Measurements from ENCODE around the gene FCHO2. TPM values are rescaled to one million over a fixed set of nuclear protein-coding genes. Genes with fewer than 3 reads are reported as not detected.
A peak's percentile ranks its signal among the peaks of the same experiment; 100 is the strongest.

Gene FCHO2
- polyA plus RNA-seq, 4 donors = 11.5 to 33.8 (median 16.1) TPM

DNA sequence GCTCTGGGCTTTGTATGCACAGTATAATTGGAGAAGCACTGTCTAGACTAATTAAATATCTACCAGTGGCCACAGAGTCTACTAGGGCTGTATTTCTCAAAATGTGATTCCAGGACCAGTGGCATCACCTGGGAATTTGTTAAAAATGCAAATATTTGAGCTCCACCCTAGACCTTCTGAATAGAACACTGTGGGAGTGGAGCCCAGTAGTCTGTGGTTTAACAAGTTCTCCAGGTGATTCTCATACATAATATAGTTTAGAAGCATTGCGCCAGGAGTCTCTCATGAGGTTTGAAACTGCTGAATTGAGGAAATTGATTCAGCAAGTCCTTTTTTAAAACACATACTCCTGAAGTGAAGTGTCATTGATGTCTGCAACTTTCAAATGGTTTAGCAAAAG lies 74.7 kb downstream of the FCHO2 start:
- Histone ChIP-seq H3K4me3 (ENCODE audit: low read depth in 1 of 3, low read length in 3 of 3) (no peak overlapping the region), H3K9me3 (ENCODE audit: control insufficient read depth in 2 of 2, insufficient read depth in 1 of 2, low read depth in 1 of 2, low read length in 1 of 2) (no peaks in the 10 kb centered on the region), H3K36me3 (ENCODE audit: control insufficient read depth in 3 of 3, insufficient read depth in 2 of 3, low read depth in 1 of 3, low read length in 3 of 3) (peaks cover 0 to 20% (median 0%) of the 10 kb centered on the region in 3 donors), H3K27ac (ENCODE audit: low read depth in 1 of 3, low read length in 2 of 3) (no peak overlapping the region), H3K4me1 (ENCODE audit: control insufficient read depth in 3 of 3, insufficient read depth in 2 of 3, low read depth in 1 of 3, low read length in 2 of 3) (no peaks in the 10 kb centered on the region), H3K27me3 (ENCODE audit: control insufficient read depth in 3 of 3, insufficient read depth in 3 of 3, low read length in 3 of 3) (no peaks in the 10 kb centered on the region)
- FAIRE-seq (no peak), DNase-seq (no peak)
- WGBS, 3 donors = 81 to 98% (median 91%) methylated on average over 1 of the region's 1 CpG

DNA sequence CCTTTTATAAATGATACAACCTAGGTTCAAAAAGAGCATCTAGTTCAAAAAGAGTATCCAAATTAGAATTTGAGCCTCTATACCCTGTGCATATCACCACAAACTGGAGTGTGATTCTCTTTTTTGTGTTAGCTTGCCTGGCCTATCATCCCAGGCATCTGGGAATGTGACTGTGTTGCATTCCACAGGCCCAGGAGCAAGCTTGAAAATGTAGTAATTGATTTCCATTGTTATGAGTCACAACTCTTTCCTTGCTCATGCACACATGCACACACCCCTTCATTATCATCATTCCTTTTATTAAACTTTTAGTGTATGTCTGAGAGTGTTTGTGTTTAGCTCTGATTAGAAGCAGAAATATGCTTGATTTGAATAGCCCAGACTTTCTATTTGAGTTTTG lies 75.2 kb downstream of the FCHO2 start:
- Histone ChIP-seq H3K27ac (ENCODE audit: low read depth in 1 of 3, low read length in 2 of 3) (no peak overlapping the region), H3K9me3 (ENCODE audit: control insufficient read depth in 2 of 2, insufficient read depth in 1 of 2, low read depth in 1 of 2, low read length in 1 of 2) (no peaks in the 10 kb centered on the region), H3K4me1 (ENCODE audit: control insufficient read depth in 3 of 3, insufficient read depth in 2 of 3, low read depth in 1 of 3, low read length in 2 of 3) (no peaks in the 10 kb centered on the region), H3K27me3 (ENCODE audit: control insufficient read depth in 3 of 3, insufficient read depth in 3 of 3, low read length in 3 of 3) (no peaks in the 10 kb centered on the region), H3K4me3 (ENCODE audit: low read depth in 1 of 3, low read length in 3 of 3) (no peak overlapping the region), H3K36me3 (ENCODE audit: control insufficient read depth in 3 of 3, insufficient read depth in 2 of 3, low read depth in 1 of 3, low read length in 3 of 3) (peaks cover 0 to 22% (median 0%) of the 10 kb centered on the region in 3 donors)
- no peak for FAIRE-seq
- peak in 1 of 2 donors; percentile 3 for DNase-seq

DNA sequence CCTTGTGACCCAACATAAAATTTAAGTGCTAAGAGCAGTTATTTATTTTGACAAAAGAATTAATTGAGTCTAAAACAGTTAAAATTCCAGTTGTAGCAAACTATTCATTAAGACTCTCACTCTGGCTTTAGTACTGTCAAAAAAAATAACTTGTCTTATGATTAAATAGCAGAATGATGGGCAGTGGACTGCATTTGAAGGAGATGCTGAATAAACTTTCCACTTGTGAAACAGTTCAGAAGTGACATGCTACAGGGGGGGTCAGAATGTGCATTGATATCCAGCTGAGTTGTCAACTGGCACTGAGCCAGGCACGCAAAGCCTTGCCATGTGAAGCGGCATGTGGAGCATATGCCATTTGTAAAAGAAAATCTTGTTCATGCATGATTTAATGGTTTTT lies 76.0 kb downstream of the FCHO2 start:
- WGBS, 3 donors = 67 to 93% (median 88%) methylated on average over 2 of the region's 2 CpGs
- no peaks in the 10 kb centered on the region for H3K4me1 ChIP-seq (ENCODE audit: control insufficient read depth in 3 of 3, insufficient read depth in 2 of 3, low read depth in 1 of 3, low read length in 2 of 3)
- DNase-seq (no peak), FAIRE-seq (no peak)
- no peaks in the 10 kb centered on the region for H3K27me3 ChIP-seq (ENCODE audit: control insufficient read depth in 3 of 3, insufficient read depth in 3 of 3, low read length in 3 of 3)
- peaks cover 0 to 18% (median 0%) of the 10 kb centered on the region in 3 donors for H3K36me3 ChIP-seq (ENCODE audit: control insufficient read depth in 3 of 3, insufficient read depth in 2 of 3, low read depth in 1 of 3, low read length in 3 of 3)
- no peak overlapping the region for H3K4me3 ChIP-seq (ENCODE audit: low read depth in 1 of 3, low read length in 3 of 3)
- H3K27ac ChIP-seq (ENCODE audit: low read depth in 1 of 3, low read length in 2 of 3) = no peak overlapping the region
- H3K9me3 ChIP-seq (ENCODE audit: control insufficient read depth in 2 of 2, insufficient read depth in 1 of 2, low read depth in 1 of 2, low read length in 1 of 2) = no peaks in the 10 kb centered on the region

DNA sequence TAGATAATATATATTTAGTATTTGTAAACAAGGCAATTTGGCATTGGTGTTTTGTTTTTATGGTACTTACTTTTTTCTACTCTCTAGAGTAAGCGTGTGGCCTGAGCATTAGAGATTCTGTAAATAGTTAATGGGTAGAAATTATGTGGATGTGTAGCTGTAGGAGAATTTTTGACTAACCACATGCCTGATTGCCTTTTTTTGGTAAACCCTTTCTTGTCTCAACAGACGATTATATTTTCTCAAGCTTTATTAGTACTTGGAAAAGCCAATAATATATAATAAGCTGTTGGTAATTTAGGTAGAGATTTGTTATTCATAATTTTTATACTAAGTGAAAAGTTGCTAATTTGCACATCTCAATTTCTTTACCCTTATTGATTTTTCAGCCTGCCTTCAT lies 76.8 kb downstream of the FCHO2 start:
- Histone ChIP-seq H3K4me3 (ENCODE audit: low read depth in 1 of 3, low read length in 3 of 3) (no peak overlapping the region), H3K9me3 (ENCODE audit: control insufficient read depth in 2 of 2, insufficient read depth in 1 of 2, low read depth in 1 of 2, low read length in 1 of 2) (no peaks in the 10 kb centered on the region), H3K27me3 (ENCODE audit: control insufficient read depth in 3 of 3, insufficient read depth in 3 of 3, low read length in 3 of 3) (no peaks in the 10 kb centered on the region), H3K4me1 (ENCODE audit: control insufficient read depth in 3 of 3, insufficient read depth in 2 of 3, low read depth in 1 of 3, low read length in 2 of 3) (no peaks in the 10 kb centered on the region), H3K36me3 (ENCODE audit: control insufficient read depth in 3 of 3, insufficient read depth in 2 of 3, low read depth in 1 of 3, low read length in 3 of 3) (peaks cover 0 to 19% (median 0%) of the 10 kb centered on the region in 3 donors), H3K27ac (ENCODE audit: low read depth in 1 of 3, low read length in 2 of 3) (no peak overlapping the region)
- DNase-seq = no peak
- FAIRE-seq = no peak
- WGBS, 3 donors = 85 to 94% (median 94%) methylated on average over 2 of the region's 2 CpGs

DNA sequence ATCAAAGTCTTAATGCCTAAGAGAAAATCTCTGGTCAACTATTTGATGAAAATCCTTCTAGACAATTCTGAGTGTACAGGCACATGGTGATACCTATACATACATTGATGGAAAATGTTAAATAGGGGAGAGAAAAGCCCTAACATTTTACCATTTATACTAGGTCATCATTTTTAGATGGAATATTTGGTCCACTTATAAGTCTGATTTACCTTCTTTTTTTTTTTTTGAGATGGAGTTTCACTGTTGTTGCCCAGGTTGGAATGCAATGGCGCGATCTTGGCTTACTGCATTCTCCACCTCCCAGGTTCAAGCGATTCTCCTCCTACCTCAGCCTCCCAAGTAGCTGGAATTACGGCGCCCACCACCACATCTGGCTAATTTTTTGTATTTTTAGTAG lies 81.7 kb downstream of the FCHO2 start:
- Histone ChIP-seq H3K4me1 (ENCODE audit: control insufficient read depth in 3 of 3, insufficient read depth in 2 of 3, low read depth in 1 of 3, low read length in 2 of 3) (no peaks in the 10 kb centered on the region), H3K9me3 (ENCODE audit: control insufficient read depth in 2 of 2, insufficient read depth in 1 of 2, low read depth in 1 of 2, low read length in 1 of 2) (no peaks in the 10 kb centered on the region), H3K4me3 (ENCODE audit: low read depth in 1 of 3, low read length in 3 of 3) (no peak overlapping the region), H3K27ac (ENCODE audit: low read depth in 1 of 3, low read length in 2 of 3) (no peak overlapping the region), H3K36me3 (ENCODE audit: control insufficient read depth in 3 of 3, insufficient read depth in 2 of 3, low read depth in 1 of 3, low read length in 3 of 3) (peaks cover 0 to 21% (median 0%) of the 10 kb centered on the region in 3 donors), H3K27me3 (ENCODE audit: control insufficient read depth in 3 of 3, insufficient read depth in 3 of 3, low read length in 3 of 3) (no peaks in the 10 kb centered on the region)
- WGBS, 3 donors = 93 to 99% (median 95%) methylated on average over 5 of the region's 5 CpGs
- no peak for DNase-seq
- FAIRE-seq = no peak

DNA sequence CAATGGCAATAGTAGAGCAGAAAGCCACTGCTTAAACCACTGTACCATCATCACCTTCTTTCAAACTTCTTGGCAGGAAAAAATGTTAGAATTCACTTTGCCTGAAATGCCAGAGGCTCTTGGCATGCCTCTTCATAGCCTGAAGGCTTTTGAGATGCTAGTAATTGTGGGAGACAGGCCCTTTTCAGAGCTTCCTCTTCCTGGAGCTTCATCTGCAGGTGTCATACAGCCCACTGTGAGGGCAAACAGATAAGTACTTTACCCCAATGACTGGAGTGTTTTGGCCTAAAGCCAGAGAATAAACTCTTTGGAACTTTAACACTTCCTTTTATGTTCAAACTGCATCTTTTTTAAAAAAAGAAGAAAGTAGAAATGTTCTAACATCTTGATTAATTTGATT lies 83.2 kb downstream of the FCHO2 start:
- no peaks in the 10 kb centered on the region for H3K27me3 ChIP-seq (ENCODE audit: control insufficient read depth in 3 of 3, insufficient read depth in 3 of 3, low read length in 3 of 3)
- H3K9me3 ChIP-seq (ENCODE audit: control insufficient read depth in 2 of 2, insufficient read depth in 1 of 2, low read depth in 1 of 2, low read length in 1 of 2) = no peaks in the 10 kb centered on the region
- DNase-seq = no peak
- H3K4me3 ChIP-seq (ENCODE audit: low read depth in 1 of 3, low read length in 3 of 3) = no peak overlapping the region
- FAIRE-seq = no peak
- H3K4me1 ChIP-seq (ENCODE audit: control insufficient read depth in 3 of 3, insufficient read depth in 2 of 3, low read depth in 1 of 3, low read length in 2 of 3) = no peaks in the 10 kb centered on the region
- H3K27ac ChIP-seq (ENCODE audit: low read depth in 1 of 3, low read length in 2 of 3) = no peak overlapping the region
- peaks cover 0 to 24% (median 3%) of the 10 kb centered on the region in 3 donors for H3K36me3 ChIP-seq (ENCODE audit: control insufficient read depth in 3 of 3, insufficient read depth in 2 of 3, low read depth in 1 of 3, low read length in 3 of 3)

DNA sequence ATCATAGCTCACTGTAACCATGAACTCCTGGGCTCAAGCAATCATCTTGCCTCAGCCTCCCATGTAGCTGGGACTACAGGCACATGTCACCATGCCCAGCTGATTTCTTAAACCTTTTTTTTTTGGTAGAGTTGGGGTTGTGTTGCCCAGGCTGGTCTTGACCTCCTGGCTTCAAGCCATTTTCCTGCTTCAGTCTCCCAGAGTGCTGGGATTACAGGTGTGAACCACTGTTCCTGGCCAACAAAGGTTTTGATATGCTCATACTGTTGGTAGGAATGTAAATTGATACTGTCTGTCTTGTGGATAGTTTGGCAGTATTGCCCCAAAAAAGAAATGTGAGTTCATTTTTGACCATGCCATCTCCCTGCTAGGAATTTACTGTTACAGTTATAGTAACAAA lies 87.2 kb downstream of the FCHO2 start:
- no peaks in the 10 kb centered on the region for H3K9me3 ChIP-seq (ENCODE audit: control insufficient read depth in 2 of 2, insufficient read depth in 1 of 2, low read depth in 1 of 2, low read length in 1 of 2)
- no peaks in the 10 kb centered on the region for H3K27me3 ChIP-seq (ENCODE audit: control insufficient read depth in 3 of 3, insufficient read depth in 3 of 3, low read length in 3 of 3)
- no peak overlapping the region for H3K27ac ChIP-seq (ENCODE audit: low read depth in 1 of 3, low read length in 2 of 3)
- peaks cover 0 to 12% (median 3%) of the 10 kb centered on the region in 3 donors for H3K36me3 ChIP-seq (ENCODE audit: control insufficient read depth in 3 of 3, insufficient read depth in 2 of 3, low read depth in 1 of 3, low read length in 3 of 3)
- no peak overlapping the region for H3K4me3 ChIP-seq (ENCODE audit: low read depth in 1 of 3, low read length in 3 of 3)
- DNase-seq = no peak
- FAIRE-seq = no peak
- no peaks in the 10 kb centered on the region for H3K4me1 ChIP-seq (ENCODE audit: control insufficient read depth in 3 of 3, insufficient read depth in 2 of 3, low read depth in 1 of 3, low read length in 2 of 3)

DNA sequence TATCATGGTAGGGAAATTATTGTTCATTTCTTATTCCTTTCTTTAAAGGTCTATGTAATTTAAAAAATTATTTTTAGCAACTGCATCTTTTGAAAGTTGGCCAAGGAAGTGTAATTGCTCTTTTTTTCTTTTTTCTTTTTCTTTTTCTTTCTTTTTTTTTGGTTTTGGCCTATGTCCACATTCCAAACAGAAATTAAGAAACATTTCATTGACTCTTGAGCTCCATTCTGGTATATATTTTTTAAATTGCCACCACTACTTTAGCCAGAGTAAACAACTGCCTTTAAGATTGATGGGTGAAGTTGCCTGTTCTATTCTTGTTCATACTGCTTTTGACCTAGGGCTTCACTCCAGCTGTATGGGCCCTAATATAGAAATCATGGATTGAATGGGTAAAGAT lies 88.7 kb downstream of the FCHO2 start:
- no peak overlapping the region for H3K27ac ChIP-seq (ENCODE audit: low read depth in 1 of 3, low read length in 2 of 3)
- H3K36me3 ChIP-seq (ENCODE audit: control insufficient read depth in 3 of 3, insufficient read depth in 2 of 3, low read depth in 1 of 3, low read length in 3 of 3) = peaks cover 0 to 12% (median 3%) of the 10 kb centered on the region in 3 donors
- no peaks in the 10 kb centered on the region for H3K9me3 ChIP-seq (ENCODE audit: control insufficient read depth in 2 of 2, insufficient read depth in 1 of 2, low read depth in 1 of 2, low read length in 1 of 2)
- FAIRE-seq = no peak
- H3K4me3 ChIP-seq (ENCODE audit: low read depth in 1 of 3, low read length in 3 of 3) = no peak overlapping the region
- H3K4me1 ChIP-seq (ENCODE audit: control insufficient read depth in 3 of 3, insufficient read depth in 2 of 3, low read depth in 1 of 3, low read length in 2 of 3) = no peaks in the 10 kb centered on the region
- no peaks in the 10 kb centered on the region for H3K27me3 ChIP-seq (ENCODE audit: control insufficient read depth in 3 of 3, insufficient read depth in 3 of 3, low read length in 3 of 3)
- DNase-seq = no peak

DNA sequence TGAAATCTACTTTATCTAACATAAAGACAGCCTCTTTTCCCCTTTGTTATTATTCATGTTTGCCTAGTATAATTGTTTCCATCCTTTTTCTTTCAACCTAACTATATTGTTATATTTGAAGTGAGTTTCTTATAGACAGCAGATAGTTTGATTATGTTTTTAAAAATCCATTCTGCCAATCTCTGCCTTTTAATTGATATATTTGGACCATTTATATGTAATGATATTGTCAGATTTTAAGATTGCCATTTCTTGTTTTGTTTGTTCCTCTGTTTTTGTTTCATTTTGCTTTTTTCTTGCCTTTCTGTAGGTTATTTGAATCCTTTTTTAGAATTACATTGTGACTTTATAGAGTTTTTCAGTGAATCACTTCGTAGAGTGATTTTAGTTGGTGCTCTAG lies 89.8 kb downstream of the FCHO2 start:
- no peak overlapping the region for H3K27ac ChIP-seq (ENCODE audit: low read depth in 1 of 3, low read length in 2 of 3)
- peaks cover 0 to 10% (median 3%) of the 10 kb centered on the region in 3 donors for H3K36me3 ChIP-seq (ENCODE audit: control insufficient read depth in 3 of 3, insufficient read depth in 2 of 3, low read depth in 1 of 3, low read length in 3 of 3)
- DNase-seq = no peak
- no peak overlapping the region for H3K4me3 ChIP-seq (ENCODE audit: low read depth in 1 of 3, low read length in 3 of 3)
- no peaks in the 10 kb centered on the region for H3K4me1 ChIP-seq (ENCODE audit: control insufficient read depth in 3 of 3, insufficient read depth in 2 of 3, low read depth in 1 of 3, low read length in 2 of 3)
- WGBS, 3 donors = 83 to 94% (median 84%) methylated on average over 1 of the region's 1 CpG
- FAIRE-seq = peak; percentile 26
- H3K27me3 ChIP-seq (ENCODE audit: control insufficient read depth in 3 of 3, insufficient read depth in 3 of 3, low read length in 3 of 3) = no peaks in the 10 kb centered on the region
- no peaks in the 10 kb centered on the region for H3K9me3 ChIP-seq (ENCODE audit: control insufficient read depth in 2 of 2, insufficient read depth in 1 of 2, low read depth in 1 of 2, low read length in 1 of 2)
